A673 (cell line): ENCODE results near the gene ZNRF3.

Source experiments
- CTCF ChIP-seq: fragments of 300-800, 200-600 bp; sonication (generic); conservative IDR thresholded peaks from 2 replicates; pipeline ENCODE4 v1.5.1; 2017; ENCODE audit warnings: low read depth, mild to moderate bottlenecking, antibody characterized with exemption, low read length, moderate library complexity, mixed read lengths
- EZH2 ChIP-seq: fragments of 200-600 bp; sonication (generic); IDR thresholded peaks from 2 replicates; pipeline ENCODE4 v1.6.1; 2017; ENCODE audit warnings: borderline replicate concordance, low read depth, mild to moderate bottlenecking, mixed read lengths, antibody characterized with exemption, low read length; ENCODE audit not compliant: poor library complexity, severe bottlenecking

- TF ChIP-seq CTCF (no peak), EZH2 (no peak)
Observed at GRCh38 chr22:28988457-28988856, 105.1 kb downstream of the ZNRF3 start.
